HG02763 (cell line): ENCODE results near the gene MAPKAPK5.
"Not testable (repeated sequence)": the region's sequence is repeated elsewhere in the genome, so short reads cannot be mapped to it uniquely, and the experiment has no call there.

Source experiments
- ATAC-seq: cut with Tn5 transposase; IDR thresholded peaks from one replicate; pipeline ENCODE4 v1.9.1; 2021; ENCODE audit warnings: mild to moderate bottlenecking, moderate library complexity; ENCODE audit not compliant: unreplicated experiment

Gene MAPKAPK5

GRCh38 chr12:111826992-111827391 lies 15.0 kb upstream of the MAPKAPK5 start:
- no peak for ATAC-seq

GRCh38 chr12:111827907-111828306 lies 14.1 kb upstream of the MAPKAPK5 start:
- ATAC-seq: no peak

- ATAC-seq: no peak
Observed at GRCh38 chr12:111828338-111828979, 13.6 kb upstream of the MAPKAPK5 start.

- ATAC-seq: not testable (repeated sequence)
Observed at GRCh38 chr12:111829635-111830034, 12.4 kb upstream of the MAPKAPK5 start.

- ATAC-seq: not testable (repeated sequence)
Observed at GRCh38 chr12:111834740-111835386, 7.2 kb upstream of the MAPKAPK5 start.

- not testable (repeated sequence) for ATAC-seq
Observed at GRCh38 chr12:111835531-111836181, 6.4 kb upstream of the MAPKAPK5 start.

- ATAC-seq: no peak
Observed at GRCh38 chr12:111838353-111838752, 3.7 kb upstream of the MAPKAPK5 start.

GRCh38 chr12:111840807-111841206 lies 1.2 kb upstream of the MAPKAPK5 start:
- ATAC-seq: no peak

- no peak for ATAC-seq
Observed at GRCh38 chr12:111841236-111841749, 735 bp upstream of the MAPKAPK5 start.

- ATAC-seq: no peak
Observed at GRCh38 chr12:111842556-111843396, 748 bp downstream of the MAPKAPK5 start.

GRCh38 chr12:111846016-111846415 lies 4.0 kb downstream of the MAPKAPK5 start:
- ATAC-seq: no peak

GRCh38 chr12:111850526-111850925 lies 8.5 kb downstream of the MAPKAPK5 start:
- no peak for ATAC-seq

GRCh38 chr12:111858186-111858585 lies 16.2 kb downstream of the MAPKAPK5 start:
- ATAC-seq: no peak

- no peak for ATAC-seq
Observed at GRCh38 chr12:111858778-111859177, 16.8 kb downstream of the MAPKAPK5 start.

GRCh38 chr12:111864913-111865312 lies 22.9 kb downstream of the MAPKAPK5 start:
- ATAC-seq: no peak

GRCh38 chr12:111867531-111867930 lies 25.5 kb downstream of the MAPKAPK5 start:
- ATAC-seq: no peak

GRCh38 chr12:111868676-111869588 lies 26.9 kb downstream of the MAPKAPK5 start:
- ATAC-seq: no peak

- ATAC-seq: no peak
Observed at GRCh38 chr12:111869671-111870070, 27.6 kb downstream of the MAPKAPK5 start.

- ATAC-seq: no peak
Observed at GRCh38 chr12:111870216-111870615, 28.2 kb downstream of the MAPKAPK5 start.

- ATAC-seq: no peak
Observed at GRCh38 chr12:111870706-111871105, 28.7 kb downstream of the MAPKAPK5 start.
